Lung (tissue), 12 donors: Measurements from ENCODE around the gene EDC3. TPM values are rescaled to one million over a fixed set of nuclear protein-coding genes. Genes with fewer than 3 reads are reported as not detected.
A peak's percentile ranks its signal among the peaks of the same experiment; 100 is the strongest.

Experiments used
- ATAC-seq: fragments of 200-7000 bp; cut with Tn5 transposase; one replicate; pipeline ENCODE4 v1.9.1; 2020; ENCODE audit warnings: moderate number of reproducible peaks; ENCODE audit not compliant: insufficient read depth, low FRiP score
- DNase-seq, 3 donors: peaks; one replicate each; pipeline ENCODE4 v3.0.0-alpha.2; 2013 to 2017
- H3K27ac ChIP-seq, 2 donors: one replicate each; pipeline ENCODE4 v1.5.1; 2013; ENCODE audit warnings: mild to moderate bottlenecking in 2 of 2, moderate library complexity in 2 of 2, control low read depth in 1 of 2, inconsistent platforms in 1 of 2, low read depth in 1 of 2, low read length in 1 of 2
- H3K27me3 ChIP-seq, 3 donors: one replicate each; pipeline ENCODE4 v1.5.1; 2013; ENCODE audit warnings: low read length in 2 of 3; ENCODE audit not compliant: control insufficient read depth in 3 of 3, insufficient read depth in 3 of 3
- H3K36me3 ChIP-seq, 4 donors: one replicate each; pipeline ENCODE4 v1.5.1; 2013; ENCODE audit warnings: low read length in 4 of 4, mild to moderate bottlenecking in 1 of 4, moderate library complexity in 1 of 4; ENCODE audit not compliant: control insufficient read depth in 4 of 4, insufficient read depth in 4 of 4
- H3K4me1 ChIP-seq, 5 donors: one replicate each; pipeline ENCODE4 v1.5.1; 2013; ENCODE audit warnings: low read length in 5 of 5, mild to moderate bottlenecking in 2 of 5, moderate library complexity in 1 of 5; ENCODE audit not compliant: control insufficient read depth in 5 of 5, insufficient read depth in 5 of 5
- H3K4me3 ChIP-seq: one replicate; pipeline ENCODE4 v1.5.1; 2013; ENCODE audit warnings: mild to moderate bottlenecking, control low read depth, moderate library complexity
- H3K9ac ChIP-seq, 2 donors: one replicate each; pipeline ENCODE4 v1.5.1; 2013; ENCODE audit warnings: low read length in 2 of 2, control low read depth in 1 of 2; ENCODE audit not compliant: insufficient read depth in 1 of 2
- H3K9me3 ChIP-seq, 4 donors: one replicate each; pipeline ENCODE4 v1.5.1; 2013; ENCODE audit warnings: low read length in 3 of 4, mild to moderate bottlenecking in 1 of 4, moderate library complexity in 1 of 4; ENCODE audit not compliant: control insufficient read depth in 4 of 4, insufficient read depth in 3 of 4
- CTCF ChIP-seq: IDR thresholded peaks from 2 replicates; pipeline ENCODE4 v1.5.1; 2012; ENCODE audit warnings: mild to moderate bottlenecking; ENCODE audit errors: control extremely low read depth, extremely low read depth
- WGBS, 2 donors: extraction: QIAGEN DNeasy Blood & Tissue Kit; methylation state at CpG; one replicate each; pipeline ENCODE4 v1.1.7; 2013; 5-methylcytosine and 5-hydroxymethylcytosine counted together
- polyA plus RNA-seq, 2 donors: library from polyadenylated mRNA; stranded (reverse); fragments of 200-250 nt; gene quantifications; one replicate each; pipeline ENCODE4 v1.2.1, GENCODE V29; 2013
- total RNA-seq, 2 donors: library from RNA; depleted of rRNA in 1 of 2; stranded (reverse); fragments of >200 nt in 1 of 2; gene quantifications; one replicate each; pipeline ENCODE4 v1.2.1, GENCODE V29; 2014 to 2021
- donor health status: control.
- donor health status: control.
- donor health status: Bipolar disorder and iron deficiency.
- donor health status: healthy.
- donor health status: DM: yes; HTN: yes; CAD: no.

The EDC3 gene
- total and polyA plus RNA-seq, 4 donors, result 15.3 to 31.9 (median 22.0) TPM

- no peak for TF ChIP-seq CTCF
- Histone ChIP-seq H3K9ac (no peak overlapping the region), H3K4me3 (no peak overlapping the region), H3K4me1 (peaks cover 0 to 13% (median 7%) of the 10 kb centered on the region in 5 donors), H3K27ac (no peak overlapping the region), H3K27me3 (no peaks in the 10 kb centered on the region), H3K9me3 (no peaks in the 10 kb centered on the region), H3K36me3 (peaks cover 0 to 34% (median 13%) of the 10 kb centered on the region in 4 donors)
- no peak for DNase-seq
- 96 to 100% methylated on average over 4 of the region's 4 CpGs for WGBS, 2 donors
- ATAC-seq, result no peak
These were observed 101.4 kb downstream of the EDC3 start for GRCh38 chr15:74594455-74594854.

GRCh38 chr15:74593122-74593521 lies 102.7 kb downstream of the EDC3 start:
- no peak overlapping the region for H3K9ac ChIP-seq
- no peak overlapping the region for H3K4me3 ChIP-seq
- peak overlapping the region in 1 of 2 donors; percentile 48 for H3K27ac ChIP-seq
- peaks cover 0 to 7% (median 3%) of the 10 kb centered on the region in 5 donors for H3K4me1 ChIP-seq
- WGBS, 2 donors, result 79 to 81% methylated on average over 7 of the region's 7 CpGs
- H3K36me3 ChIP-seq, result peaks cover 0 to 34% (median 13%) of the 10 kb centered on the region in 4 donors
- DNase-seq, result no peak
- TF ChIP-seq CTCF, result no peak
- ATAC-seq, result no peak
- H3K9me3 ChIP-seq, result no peaks in the 10 kb centered on the region
- H3K27me3 ChIP-seq, result no peaks in the 10 kb centered on the region

GRCh38 chr15:74592222-74592621 lies 103.6 kb downstream of the EDC3 start:
- Histone ChIP-seq H3K9ac (no peak overlapping the region), H3K36me3 (peaks cover 0 to 37% (median 13%) of the 10 kb centered on the region in 4 donors), H3K27ac (no peak overlapping the region), H3K4me1 (peaks cover 0 to 4% (median 0%) of the 10 kb centered on the region in 5 donors), H3K27me3 (no peaks in the 10 kb centered on the region), H3K4me3 (no peak overlapping the region), H3K9me3 (no peaks in the 10 kb centered on the region)
- DNase-seq (no peak), ATAC-seq (no peak)
- WGBS, 2 donors, result 76 to 81% methylated on average over 3 of the region's 3 CpGs
- TF ChIP-seq CTCF, result no peak

GRCh38 chr15:74589826-74590225 lies 106.0 kb downstream of the EDC3 start:
- WGBS, 2 donors, result 64 to 84% methylated on average over 6 of the region's 6 CpGs
- no peak for DNase-seq

More at GRCh38 chr15:74589826-74590225, 106.0 kb downstream of the EDC3 start:
- no peak for TF ChIP-seq CTCF
- Histone ChIP-seq H3K27me3 (no peaks in the 10 kb centered on the region), H3K9ac (no peak overlapping the region), H3K27ac (no peak overlapping the region), H3K36me3 (peaks cover 0 to 44% (median 13%) of the 10 kb centered on the region in 4 donors), H3K9me3 (no peaks in the 10 kb centered on the region), H3K4me3 (no peak overlapping the region), H3K4me1 (peaks cover 0 to 11% (median 4%) of the 10 kb centered on the region in 5 donors)
- ATAC-seq, result no peak
